Heart right ventricle (tissue), 16 donors: ENCODE measurements around the gene MYO1D. TPM values are rescaled to one million over a fixed set of nuclear protein-coding genes. Genes with fewer than 3 reads are reported as not detected.
"Not testable (repeated sequence)": the region's sequence is repeated elsewhere in the genome, so short reads cannot be mapped to it uniquely, and the experiment has no call there.

Source experiments
- ATAC-seq, 8 donors: fragments of 200-7000 bp; cut with Tn5 transposase; one replicate each; pipeline ENCODE4 v1.9.1; 2020; ENCODE audit warnings: mild to moderate bottlenecking in 8 of 8, moderate library complexity in 8 of 8, moderate number of reproducible peaks in 1 of 8
- DNase-seq, 2 donors: peaks; one replicate each; pipeline ENCODE4 v3.0.0-alpha.2; 2020
- H3K27ac ChIP-seq, 10 donors: fragments of 200-600 bp; sonication (generic) in 2 of 10; one replicate each; pipeline versions ENCODE4 v1.5.0 to v1.8.0; 2020 to 2022; ENCODE audit warnings: mild to moderate bottlenecking in 3 of 10
- H3K27me3 ChIP-seq, 7 donors: fragments of 200-600 bp; one replicate each; pipeline ENCODE4 v1.8.0; 2021 to 2022; ENCODE audit warnings: mild to moderate bottlenecking in 2 of 7
- H3K36me3 ChIP-seq, 9 donors: fragments of 200-600 bp; sonication (generic) in 1 of 9; one replicate each; pipeline versions ENCODE4 v1.5.0 to v1.8.0; 2020 to 2022; ENCODE audit warnings: mild to moderate bottlenecking in 2 of 9
- H3K4me1 ChIP-seq, 9 donors: fragments of 200-600 bp; sonication (generic) in 1 of 9; one replicate each; pipeline versions ENCODE4 v1.5.0 to v1.8.0; 2020 to 2022; ENCODE audit warnings: mild to moderate bottlenecking in 4 of 9
- H3K4me3 ChIP-seq, 10 donors: fragments of 200-600 bp; sonication (generic) in 2 of 10; one replicate each; pipeline versions ENCODE4 v1.5.0 to v1.8.0; 2020 to 2022; ENCODE audit warnings: mild to moderate bottlenecking in 7 of 10, moderate library complexity in 2 of 10
- H3K9me3 ChIP-seq, 11 donors: fragments of 200-600 bp in 10 of 11; sonication (generic) in 2 of 11; one replicate each; pipeline versions ENCODE4 v1.5.0 to v1.8.0; 2013 to 2022; ENCODE audit warnings: mild to moderate bottlenecking in 2 of 11, control low read depth in 1 of 11, moderate library complexity in 1 of 11
- WGBS, 2 donors: extraction: QIAGEN DNeasy Blood & Tissue Kit; methylation state at CpG; one replicate each; pipeline ENCODE4 v1.1.7; 2013; ENCODE audit warnings: inconsistent platforms in 1 of 2; 5-methylcytosine and 5-hydroxymethylcytosine counted together
- intact Hi-C, 10 donors: fragments of 100-400 bp; cut with DNase I; formaldehyde crosslinking; loops; one replicate each; pipeline versions ENCODE4 v1.11.1 to v1.14.2; 2022
- long read RNA-seq, 3 donors: library from polyadenylated mRNA; unstranded; transcript quantifications; one replicate each; pipeline ENCODE4 v2.0.0, GENCODE V29; 2020 to 2021
- polyA plus RNA-seq, 2 donors: library from polyadenylated mRNA; stranded (reverse); fragments of 200-250 nt; gene quantifications; one replicate each; pipeline ENCODE4 v1.2.3, GENCODE V29; 2013
- total RNA-seq, 10 donors: library from RNA; stranded (reverse); fragmentation: NEBNext Ultra II Directional in 3 of 10; extraction: Animal tissue kit (Norgen Biotek cat#: 25700) in 3 of 10; gene quantifications; one replicate each; pipeline versions ENCODE4 v1.2.1 to v1.2.4, GENCODE V29; 2021 to 2023
- TF ChIP-seq, protein P1 (sequence below), 9 donors: fragments of 200-600 bp; sonication (generic) in 2 of 9; IDR thresholded peaks; one replicate each; pipeline versions ENCODE4 v1.5.0 to v1.8.0; 2021 to 2022; ENCODE audit warnings: antibody characterized with exemption in 9 of 9, mild to moderate bottlenecking in 5 of 9, moderate library complexity in 1 of 9
- donor health status: Arrhythmogenic right ventricular cardiomyopathy.
- donor health status: ischemic (EF 13 %, LVEDD 7.1; RV severe dilation, severe dysfunction).
- donor health status: healthy with polysubstance abuse.
- donor health status: DM: no; HTN: yes; CAD: no.
- donor health status: DM: no; HTN: no; CAD: no.
- donor health status: ischemic (EF 25% LVEDD 6.9; RV normal size, moderate dysfunction).
- donor health status: ischemic (EF 25% LVEDD 5.7; RV mildly dilated, moderate dysfunction).
- donor health status: healthy.
- donor health status: DM: yes; HTN: yes; CAD: no.
- donor health status: Ischemic cardiomyopathy.
- donor health status: ischemic (EF 35%, LVEDD 5.7; RV mildly dilated, moderate dysfunction).
- donor health status: nonischemic (EF 11% LVEDD 7.7; RV severe dilation, severe dysfunction).
- donor health status: DM: yes; HTN: yes; CAD: no.
- donor health status: PGD.
- donor health status: ischemic (EF 29% LVEDD 5.4; RV normal size, mild dysfunction).
- donor health status: nonischemic (EF 23%, LVEDD 6.1; RV moderate dilation, normal function).

The MYO1D gene
- 10 to 100 TPM in 1 of 10 donors, 1 to 10 TPM in 9; 5.8 to 16.4 (median 7.5) TPM for total RNA-seq
- polyA plus RNA-seq = 1 to 10 TPM; 1.9 to 5.0 TPM
- long read RNA-seq, donor 1, partial matches to known transcripts = 0 of 2 reads
- long read RNA-seq, donor 1, other reads (novel, unspliced or antisense) = 1 of 2 reads
- long read RNA-seq, donor 2, partial matches to known transcripts = 7 of 10 reads
- long read RNA-seq, donor 2, other reads (novel, unspliced or antisense) = 2 of 10 reads
- long read RNA-seq, donor 3, partial matches to known transcripts = 2 of 8 reads
- long read RNA-seq, donor 3, other reads (novel, unspliced or antisense) = 6 of 8 reads

- intact Hi-C loops = loop anchor here (1.0 to 5.0 kb wide), 7 partner anchors 49 to 389 kb away; partner anchors contain the start of gene CDK5R1 (in 1 of the 10)
- TF ChIP-seq, protein P1, sequence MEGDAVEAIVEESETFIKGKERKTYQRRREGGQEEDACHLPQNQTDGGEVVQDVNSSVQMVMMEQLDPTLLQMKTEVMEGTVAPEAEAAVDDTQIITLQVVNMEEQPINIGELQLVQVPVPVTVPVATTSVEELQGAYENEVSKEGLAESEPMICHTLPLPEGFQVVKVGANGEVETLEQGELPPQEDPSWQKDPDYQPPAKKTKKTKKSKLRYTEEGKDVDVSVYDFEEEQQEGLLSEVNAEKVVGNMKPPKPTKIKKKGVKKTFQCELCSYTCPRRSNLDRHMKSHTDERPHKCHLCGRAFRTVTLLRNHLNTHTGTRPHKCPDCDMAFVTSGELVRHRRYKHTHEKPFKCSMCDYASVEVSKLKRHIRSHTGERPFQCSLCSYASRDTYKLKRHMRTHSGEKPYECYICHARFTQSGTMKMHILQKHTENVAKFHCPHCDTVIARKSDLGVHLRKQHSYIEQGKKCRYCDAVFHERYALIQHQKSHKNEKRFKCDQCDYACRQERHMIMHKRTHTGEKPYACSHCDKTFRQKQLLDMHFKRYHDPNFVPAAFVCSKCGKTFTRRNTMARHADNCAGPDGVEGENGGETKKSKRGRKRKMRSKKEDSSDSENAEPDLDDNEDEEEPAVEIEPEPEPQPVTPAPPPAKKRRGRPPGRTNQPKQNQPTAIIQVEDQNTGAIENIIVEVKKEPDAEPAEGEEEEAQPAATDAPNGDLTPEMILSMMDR (IDR thresholded peaks at IDR 0.05) = peak in 7 of 9 donors; percentile 24 to 58 (median 49)
- DNase-seq (peak; percentile 29 to 43), ATAC-seq (peak; percentile 1 to 36 (median 20))
- WGBS, 2 donors = 1% methylated on average over 88 to 101 of the region's 101 CpGs
- Histone ChIP-seq H3K4me1 (peaks cover 0 to 36% (median 16%) of the 10 kb centered on the region in 9 donors), H3K27ac (peak within 1 kb of the TSS; percentile 64 to 91 (median 84)), H3K4me3 (peak within 1 kb of the TSS; percentile 69 to 97 (median 85)), H3K27me3 (peaks cover 0 to 13% (median 0%) of the 10 kb centered on the region in 7 donors), H3K36me3 (no peaks in the 10 kb centered on the region), H3K9me3 (no peaks in the 10 kb centered on the region)
These were observed at the start of gene MYO1D for GRCh38 chr17:32876417-32877163. Gene MYO1D (minus strand): TSS chr17:32877124. CDS start chr17:32876872, 252 bp downstream.

GRCh38 chr17:32926183-32926582 is 49.3 kb upstream of the MYO1D start:
- DNase-seq = no peak
- intact Hi-C loops = no loop called here
- Histone ChIP-seq H3K36me3 (no peaks in the 10 kb centered on the region), H3K4me3 (no peak overlapping the region), H3K27ac (no peak overlapping the region), H3K27me3 (peaks cover 0 to 44% (median 19%) of the 10 kb centered on the region in 7 donors), H3K9me3 (no peaks in the 10 kb centered on the region), H3K4me1 (peaks cover 0 to 7% (median 6%) of the 10 kb centered on the region in 9 donors)
- TF ChIP-seq, protein P1 (IDR thresholded peaks at IDR 0.05) = no peak
- no peak for ATAC-seq
- 96% methylated on average over 5 of the region's 5 CpGs for WGBS, 2 donors

- DNase-seq, H3K36me3 ChIP-seq, H3K9me3 ChIP-seq, H3K4me1 ChIP-seq, H3K4me3 ChIP-seq, ATAC-seq, intact Hi-C loops, H3K27ac ChIP-seq: not testable (repeated sequence)
- peaks cover 0 to 32% (median 17%) of the 10 kb centered on the region in 7 donors for H3K27me3 ChIP-seq
- WGBS, 2 donors = 83 to 85% methylated on average over 3 of the region's 3 CpGs
These were observed 47.0 kb upstream of the MYO1D start for GRCh38 chr17:32923905-32924304.

GRCh38 chr17:32921017-32921416 is 44.1 kb upstream of the MYO1D start:
- 87 to 97% methylated on average over 10 of the region's 10 CpGs for WGBS, 2 donors
- ATAC-seq (no peak), DNase-seq (no peak)
- intact Hi-C loops = no loop called here
- H3K27ac ChIP-seq = no peak overlapping the region
- H3K27me3 ChIP-seq = peaks cover 0 to 5% (median 1%) of the 10 kb centered on the region in 7 donors
- H3K4me1 ChIP-seq = no peaks in the 10 kb centered on the region
- H3K36me3 ChIP-seq = no peaks in the 10 kb centered on the region
- H3K9me3 ChIP-seq = no peaks in the 10 kb centered on the region
- TF ChIP-seq, protein P1 (IDR thresholded peaks at IDR 0.05) = no peak
- H3K4me3 ChIP-seq = no peak overlapping the region
